CD4-positive, alpha-beta T cell treated with Interferon gamma for 1 hour (primary cell): ENCODE measurements around the gene LRRIQ1.
"Not testable (repeated sequence)": the region's sequence is repeated elsewhere in the genome, so short reads cannot be mapped to it uniquely, and the experiment has no call there.

Experiments
- DNase-seq: peaks from one replicate; pipeline ENCODE4 v3.0.0-alpha.2; 2020

The LRRIQ1 gene

GRCh38 chr12:85065837-85066482 is 29.8 kb downstream of the LRRIQ1 start:
- no peak for DNase-seq

GRCh38 chr12:85072826-85073225 is 36.7 kb downstream of the LRRIQ1 start:
- no peak for DNase-seq

GRCh38 chr12:85076688-85077430 is 40.7 kb downstream of the LRRIQ1 start:
- no peak for DNase-seq

GRCh38 chr12:85085066-85085465 is 48.9 kb downstream of the LRRIQ1 start:
- no peak for DNase-seq

- no peak for DNase-seq
Measured at GRCh38 chr12:85089792-85090191, 53.6 kb downstream of the LRRIQ1 start.

GRCh38 chr12:85092814-85093370 is 56.7 kb downstream of the LRRIQ1 start:
- DNase-seq, result no peak

- no peak for DNase-seq
Measured at GRCh38 chr12:85095501-85095900, 59.4 kb downstream of the LRRIQ1 start.

GRCh38 chr12:85130646-85131045 is 94.5 kb downstream of the LRRIQ1 start:
- no peak for DNase-seq

- no peak for DNase-seq
Measured at GRCh38 chr12:85138833-85139232, 102.7 kb downstream of the LRRIQ1 start.

GRCh38 chr12:85147331-85147730 is 111.2 kb downstream of the LRRIQ1 start:
- no peak for DNase-seq

GRCh38 chr12:85152311-85152729 is 116.2 kb downstream of the LRRIQ1 start:
- no peak for DNase-seq

- DNase-seq, result no peak
Measured at GRCh38 chr12:85155791-85156190, 119.6 kb downstream of the LRRIQ1 start.

GRCh38 chr12:85156569-85156968 is 120.4 kb downstream of the LRRIQ1 start:
- DNase-seq, result no peak

- no peak for DNase-seq
Measured at GRCh38 chr12:85157035-85157603, 121.0 kb downstream of the LRRIQ1 start.

GRCh38 chr12:85163752-85164321 is 127.7 kb downstream of the LRRIQ1 start:
- no peak for DNase-seq

GRCh38 chr12:85179680-85180270 is 143.6 kb downstream of the LRRIQ1 start:
- DNase-seq, result no peak

GRCh38 chr12:85182699-85183098 is 146.5 kb downstream of the LRRIQ1 start:
- no peak for DNase-seq

GRCh38 chr12:85183855-85184254 is 147.7 kb downstream of the LRRIQ1 start:
- no peak for DNase-seq

- no peak for DNase-seq
Measured at GRCh38 chr12:85186236-85186635, 150.1 kb downstream of the LRRIQ1 start.

- no peak for DNase-seq
Measured at GRCh38 chr12:85188619-85189018, 152.5 kb downstream of the LRRIQ1 start.

GRCh38 chr12:85190728-85191127 is 154.6 kb downstream of the LRRIQ1 start:
- no peak for DNase-seq

- not testable (repeated sequence) for DNase-seq
Measured at GRCh38 chr12:85203809-85204208, 167.7 kb downstream of the LRRIQ1 start.

GRCh38 chr12:85206543-85206942 is 170.4 kb downstream of the LRRIQ1 start:
- DNase-seq, result no peak
